ENCODE measurements around the gene GNAI2. TPM values are rescaled to one million over a fixed set of nuclear protein-coding genes. Genes with fewer than 3 reads are reported as not detected.
A peak's percentile ranks its signal among the peaks of the same experiment; 100 is the strongest.

Gene GNAI2
- total RNA-seq, 1 donor from 2014 or later, result 176 TPM

GRCh38 chr3:50239649-50240048, 3.6 kb downstream of the GNAI2 start:
- Mint-ChIP-seq H3K4me1 (peaks cover 75% of the 10 kb centered on the region), H3K36me3 (ENCODE audit: low read depth) (no peaks in the 10 kb centered on the region), H3K27ac (ENCODE audit: unreplicated experiment) (peak overlapping the region; percentile 84), H3K27me3 (ENCODE audit: low read depth) (peaks cover 3% of the 10 kb centered on the region), H3K4me3 (peak overlapping the region; percentile 98), H3K9me3 (no peaks in the 10 kb centered on the region)
- DNase-seq (ENCODE audit: low read depth, low spot score), result no peak
- no peak for TF ChIP-seq CTCF (conservative IDR thresholded peaks at IDR 0.05)

GRCh38 chr3:50241163-50241562, 5.2 kb downstream of the GNAI2 start:
- peaks cover 81% of the 10 kb centered on the region for H3K4me1 Mint-ChIP-seq
- H3K27me3 Mint-ChIP-seq (ENCODE audit: low read depth), result no peaks in the 10 kb centered on the region

GRCh38 chr3:50241713-50242380, 5.8 kb downstream of the GNAI2 start:
- Mint-ChIP-seq H3K4me1 (peaks cover 82% of the 10 kb centered on the region), H3K27ac (ENCODE audit: unreplicated experiment) (peak overlapping the region; percentile 98), H3K4me3 (peak overlapping the region; percentile 89)

More at GRCh38 chr3:50241163-50241562, 5.2 kb downstream of the GNAI2 start:
- no peak for TF ChIP-seq CTCF (conservative IDR thresholded peaks at IDR 0.05)
- peak; percentile 80 for DNase-seq (ENCODE audit: low read depth, low spot score)
- Mint-ChIP-seq H3K9me3 (no peaks in the 10 kb centered on the region), H3K27ac (ENCODE audit: unreplicated experiment) (peak overlapping the region; percentile 98), H3K4me3 (peak overlapping the region; percentile 89), H3K36me3 (ENCODE audit: low read depth) (no peaks in the 10 kb centered on the region)

GRCh38 chr3:50242381-50242770, 6.4 kb downstream of the GNAI2 start:
- H3K27me3 Mint-ChIP-seq (ENCODE audit: low read depth), result no peaks in the 10 kb centered on the region
- DNase-seq (ENCODE audit: low read depth, low spot score), result no peak
- H3K9me3 Mint-ChIP-seq, result no peaks in the 10 kb centered on the region
- peak overlapping the region; percentile 68 for H3K4me3 Mint-ChIP-seq
- no peaks in the 10 kb centered on the region for H3K36me3 Mint-ChIP-seq (ENCODE audit: low read depth)
- H3K4me1 Mint-ChIP-seq, result peaks cover 82% of the 10 kb centered on the region
- no peak for TF ChIP-seq CTCF (conservative IDR thresholded peaks at IDR 0.05)
- H3K27ac Mint-ChIP-seq (ENCODE audit: unreplicated experiment), result peak overlapping the region; percentile 71

More at GRCh38 chr3:50241713-50242380, 5.8 kb downstream of the GNAI2 start:
- Mint-ChIP-seq H3K27me3 (ENCODE audit: low read depth) (no peaks in the 10 kb centered on the region), H3K9me3 (no peaks in the 10 kb centered on the region), H3K36me3 (ENCODE audit: low read depth) (no peaks in the 10 kb centered on the region)
- no peak for TF ChIP-seq CTCF (conservative IDR thresholded peaks at IDR 0.05)
- DNase-seq (ENCODE audit: low read depth, low spot score), result no peak

GRCh38 chr3:50242851-50243542, 7.0 kb downstream of the GNAI2 start:
- Mint-ChIP-seq H3K27ac (ENCODE audit: unreplicated experiment) (peak overlapping the region; percentile 71), H3K27me3 (ENCODE audit: low read depth) (no peaks in the 10 kb centered on the region), H3K4me1 (peaks cover 78% of the 10 kb centered on the region), H3K4me3 (peak overlapping the region; percentile 68), H3K9me3 (no peaks in the 10 kb centered on the region), H3K36me3 (ENCODE audit: low read depth) (no peaks in the 10 kb centered on the region)
- no peak for TF ChIP-seq CTCF (conservative IDR thresholded peaks at IDR 0.05)
- DNase-seq (ENCODE audit: low read depth, low spot score), result no peak

Data from neural crest cell (in vitro differentiated cells).